ENCODE data around the gene EXOC3L2. TPM values are rescaled to one million over a fixed set of nuclear protein-coding genes. Genes with fewer than 3 reads are reported as not detected.

The EXOC3L2 gene
- total RNA-seq, 2 experiments from 2014 or later = not detected

DNA sequence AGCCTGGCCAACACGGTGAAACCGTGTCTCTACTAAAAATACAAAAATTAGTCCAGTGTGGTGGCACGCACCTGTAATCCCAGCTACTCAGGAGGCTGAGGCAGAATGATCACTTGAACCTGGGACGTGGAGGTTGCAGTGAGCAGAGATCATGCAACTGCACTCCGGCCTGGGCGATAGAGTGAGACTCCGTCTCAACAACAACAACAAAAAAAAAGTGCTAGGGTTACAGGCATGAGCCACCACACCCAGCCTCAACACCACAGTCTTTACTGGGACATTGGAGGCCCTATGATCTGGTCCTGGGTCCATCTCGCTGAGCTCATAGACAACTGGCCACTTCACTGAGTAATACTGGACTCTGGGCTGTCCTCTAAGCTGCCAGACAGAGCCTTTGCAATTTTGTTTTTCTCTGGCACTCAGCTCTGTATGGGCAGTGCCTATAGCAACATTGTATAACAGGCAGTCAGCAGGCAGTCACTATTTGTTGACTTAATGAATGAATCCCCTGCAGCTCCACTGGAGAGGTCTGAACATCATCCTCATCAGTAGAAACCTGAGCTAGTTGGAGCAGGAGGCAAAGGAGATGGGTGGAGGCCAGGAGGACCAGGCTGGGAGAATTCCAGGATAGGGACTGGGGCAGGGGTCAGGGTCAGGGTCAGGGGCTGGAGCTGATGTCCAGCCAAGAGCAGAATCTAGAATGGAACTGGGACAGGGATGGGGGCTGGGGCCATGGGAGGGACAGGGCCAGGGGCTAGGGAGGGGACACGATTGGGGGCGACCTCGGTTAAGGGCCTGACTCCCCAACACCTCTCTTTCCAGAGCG is 58.5 kb downstream of the EXOC3L2 start:
- peaks cover 2% of the 10 kb centered on the region for H3K27me3 Mint-ChIP-seq (ENCODE audit: low read depth)
- ChIA-PET CTCF (interaction anchor here (0.6 to 2.1 kb wide), 10 partner anchors 8 to 198 kb away, joined by 3 to 9 read pairs (median 4); partner anchors contain the start of genes BLOC1S3 and NKPD1), POLR2A (interaction anchor here (0.7 kb wide), 1 partner anchor 19 kb away, joined by 5 read pairs; no protein-coding TSS in a partner anchor)
- H3K27ac Mint-ChIP-seq = peak overlapping the region; percentile 6
- no peak for ATAC-seq
- no peak overlapping the region for H3K4me3 Mint-ChIP-seq
- no peaks in the 10 kb centered on the region for H3K9me3 Mint-ChIP-seq (ENCODE audit: insufficient read depth)
- peaks cover 6% of the 10 kb centered on the region for H3K4me1 Mint-ChIP-seq (ENCODE audit: low read depth)
- H3K36me3 Mint-ChIP-seq (ENCODE audit: low read depth) = peaks cover 2% of the 10 kb centered on the region
- no peak for DNase-seq

GRCh38 chr19:45184115-45184514 is 61.1 kb downstream of the EXOC3L2 start:
- Mint-ChIP-seq H3K9me3 (ENCODE audit: insufficient read depth) (no peaks in the 10 kb centered on the region), H3K36me3 (ENCODE audit: low read depth) (peaks cover 14% of the 10 kb centered on the region), H3K27ac (no peak overlapping the region), H3K4me3 (no peak overlapping the region), H3K27me3 (ENCODE audit: low read depth) (no peaks in the 10 kb centered on the region), H3K4me1 (ENCODE audit: low read depth) (peaks cover 23% of the 10 kb centered on the region)
- POLR2A ChIA-PET = no interaction called here
- DNase-seq (no peak), ATAC-seq (no peak)
- CTCF ChIA-PET = interaction anchor here (1.0 kb wide), 1 partner anchor 81 kb away, joined by 3 read pairs; no protein-coding TSS in a partner anchor

DNA sequence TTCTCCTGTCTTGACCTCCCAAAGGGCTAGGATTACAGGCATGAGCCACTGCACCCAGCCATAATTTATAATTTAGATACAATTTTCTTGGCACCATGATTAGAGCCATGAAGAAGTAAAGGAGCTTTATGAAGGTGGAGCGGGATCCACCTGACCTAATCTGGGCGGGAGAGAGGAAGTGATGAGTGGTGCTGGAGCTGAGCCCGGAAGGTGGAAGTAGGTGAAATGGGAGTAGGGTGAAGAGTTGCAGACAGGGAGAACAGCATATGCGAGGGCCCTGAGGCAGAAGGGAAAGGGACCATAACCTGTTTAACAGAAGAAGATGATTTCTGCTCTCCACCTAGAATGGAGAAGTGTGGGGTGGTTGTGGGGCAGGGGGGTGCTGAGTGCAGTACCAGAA is 62.4 kb downstream of the EXOC3L2 start:
- Mint-ChIP-seq H3K9me3 (ENCODE audit: insufficient read depth) (no peaks in the 10 kb centered on the region), H3K4me3 (no peak overlapping the region), H3K4me1 (ENCODE audit: low read depth) (peaks cover 23% of the 10 kb centered on the region), H3K27me3 (ENCODE audit: low read depth) (no peaks in the 10 kb centered on the region), H3K27ac (no peak overlapping the region), H3K36me3 (ENCODE audit: low read depth) (peaks cover 14% of the 10 kb centered on the region)
- CTCF ChIA-PET = interaction anchor here (1.1 to 1.5 kb wide), 2 partner anchors 18 to 103 kb away, joined by 4 read pairs; partner anchors contain the start of gene GEMIN7
- DNase-seq (no peak), ATAC-seq (no peak)
- POLR2A ChIA-PET = interaction anchor here (1.0 kb wide), 1 partner anchor 11 kb away, joined by 4 read pairs; no protein-coding TSS in a partner anchor

DNA sequence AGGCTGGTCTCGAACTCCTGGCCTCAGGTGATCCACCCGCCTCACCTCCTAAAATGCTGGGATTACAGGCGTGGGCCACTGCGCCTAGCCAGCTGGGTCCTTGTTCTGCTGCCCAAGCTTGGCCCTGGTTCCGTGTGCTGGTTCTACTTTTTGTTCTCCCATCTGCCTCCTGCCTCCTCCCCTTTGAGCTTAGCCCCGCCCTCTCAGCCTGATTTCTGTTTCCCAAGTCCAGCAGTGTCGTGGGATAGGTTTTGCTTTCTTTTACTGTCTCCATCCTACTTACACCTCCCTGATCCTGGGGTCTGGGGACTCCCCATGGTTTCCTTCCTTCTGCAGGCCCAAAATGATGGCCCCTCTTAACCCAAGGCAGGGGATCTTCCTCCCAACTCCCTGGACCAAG is 64.3 kb downstream of the EXOC3L2 start:
- Mint-ChIP-seq H3K4me1 (ENCODE audit: low read depth) (peaks cover 25% of the 10 kb centered on the region), H3K27ac (no peak overlapping the region), H3K9me3 (ENCODE audit: insufficient read depth) (no peaks in the 10 kb centered on the region), H3K27me3 (ENCODE audit: low read depth) (no peaks in the 10 kb centered on the region), H3K4me3 (peak overlapping the region; percentile 75), H3K36me3 (ENCODE audit: low read depth) (peaks cover 14% of the 10 kb centered on the region)
- CTCF ChIA-PET = interaction anchor here (1.2 kb wide), 1 partner anchor 121 kb away, joined by 4 read pairs; no protein-coding TSS in a partner anchor
- DNase-seq (no peak), ATAC-seq (no peak)
- POLR2A ChIA-PET = no interaction called here

GRCh38 chr19:45179892-45180370 is 65.3 kb downstream of the EXOC3L2 start:
- peaks cover 31% of the 10 kb centered on the region for H3K4me1 Mint-ChIP-seq (ENCODE audit: low read depth)
- H3K9me3 Mint-ChIP-seq (ENCODE audit: insufficient read depth) = no peaks in the 10 kb centered on the region
- peak overlapping the region; percentile 75 for H3K4me3 Mint-ChIP-seq
- peak overlapping the region; percentile 52 for H3K27ac Mint-ChIP-seq
- peaks cover 14% of the 10 kb centered on the region for H3K36me3 Mint-ChIP-seq (ENCODE audit: low read depth)
- DNase-seq (no peak), ATAC-seq (no peak)
- ChIA-PET POLR2A (interaction anchor here (1.2 to 2.8 kb wide), 3 partner anchors 14 to 87 kb away, joined by 4 to 24 read pairs (median 11); partner anchors contain the start of genes NKPD1 and PPP1R37), CTCF (interaction anchor here (0.6 to 3.0 kb wide), 7 partner anchors 8 to 260 kb away, joined by 3 to 13 read pairs (median 4); partner anchors contain the start of gene PPP1R37)
- no peaks in the 10 kb centered on the region for H3K27me3 Mint-ChIP-seq (ENCODE audit: low read depth)

GRCh38 chr19:45179072-45179891 is 65.9 kb downstream of the EXOC3L2 start:
- Mint-ChIP-seq H3K4me3 (peak overlapping the region; percentile 85), H3K27ac (peak overlapping the region; percentile 93), H3K36me3 (ENCODE audit: low read depth) (peaks cover 14% of the 10 kb centered on the region), H3K9me3 (ENCODE audit: insufficient read depth) (no peaks in the 10 kb centered on the region), H3K27me3 (ENCODE audit: low read depth) (no peaks in the 10 kb centered on the region), H3K4me1 (ENCODE audit: low read depth) (peaks cover 30% of the 10 kb centered on the region)
- ChIA-PET POLR2A (interaction anchor here (0.9 to 2.8 kb wide), 7 partner anchors 13 to 177 kb away, joined by 3 to 24 read pairs (median 3); partner anchors contain the start of genes NKPD1 and PPP1R37), CTCF (interaction anchor here (0.7 to 3.0 kb wide), 16 partner anchors 8 to 456 kb away, joined by 3 to 13 read pairs (median 6); partner anchors contain the start of genes GEMIN7 and PPP1R37)
- no peak for ATAC-seq
- peak; percentile 53 for DNase-seq

GRCh38 chr19:45178262-45179071 is 66.7 kb downstream of the EXOC3L2 start, which contains the start of gene BLOC1S3:
Gene BLOC1S3 (plus strand): TSS chr19:45178784. CDS start chr19:45179297, 513 bp downstream.
- H3K4me3 Mint-ChIP-seq = peak within 1 kb of the TSS; percentile 85
- ChIA-PET CTCF (interaction anchor here (0.9 to 3.0 kb wide), 16 partner anchors 8 to 455 kb away, joined by 3 to 13 read pairs (median 6); partner anchors contain the start of genes GEMIN7 and PPP1R37), POLR2A (interaction anchor here (0.6 to 2.8 kb wide), 11 partner anchors 9 to 177 kb away, joined by 3 to 24 read pairs (median 4); partner anchors contain the start of genes NKPD1 and PPP1R37)
- peaks cover 14% of the 10 kb centered on the region for H3K36me3 Mint-ChIP-seq (ENCODE audit: low read depth)
- DNase-seq (peak; percentile 100), ATAC-seq (peak; percentile 91)
- H3K27ac Mint-ChIP-seq = peak within 1 kb of the TSS; percentile 93
- no peaks in the 10 kb centered on the region for H3K9me3 Mint-ChIP-seq (ENCODE audit: insufficient read depth)
- H3K27me3 Mint-ChIP-seq (ENCODE audit: low read depth) = no peaks in the 10 kb centered on the region
- H3K4me1 Mint-ChIP-seq (ENCODE audit: low read depth) = peaks cover 38% of the 10 kb centered on the region

- CTCF ChIA-PET = interaction anchor here (0.9 to 3.0 kb wide), 14 partner anchors 10 to 454 kb away, joined by 3 to 13 read pairs (median 6); partner anchors contain the start of genes GEMIN7 and PPP1R37
- POLR2A ChIA-PET = interaction anchor here (0.6 to 2.8 kb wide), 9 partner anchors 8 to 176 kb away, joined by 3 to 24 read pairs (median 4); partner anchors contain the start of gene NKPD1
- H3K4me3 Mint-ChIP-seq = peak within 1 kb of the TSS; percentile 85
- H3K27ac Mint-ChIP-seq = peak within 1 kb of the TSS; percentile 93
- H3K9me3 Mint-ChIP-seq (ENCODE audit: insufficient read depth) = no peaks in the 10 kb centered on the region
- peaks cover 14% of the 10 kb centered on the region for H3K36me3 Mint-ChIP-seq (ENCODE audit: low read depth)
- DNase-seq (no peak), ATAC-seq (peak; percentile 7)
- no peaks in the 10 kb centered on the region for H3K27me3 Mint-ChIP-seq (ENCODE audit: low read depth)
- H3K4me1 Mint-ChIP-seq (ENCODE audit: low read depth) = peaks cover 44% of the 10 kb centered on the region
These were observed 67.4 kb downstream of the EXOC3L2 start, which contains the start of gene TRAPPC6A for GRCh38 chr19:45177817-45178261. Gene TRAPPC6A (minus strand): TSS chr19:45178237. CDS start chr19:45178218, 19 bp downstream.

- Mint-ChIP-seq H3K36me3 (ENCODE audit: low read depth) (peaks cover 5% of the 10 kb centered on the region), H3K9me3 (ENCODE audit: insufficient read depth) (no peaks in the 10 kb centered on the region), H3K27me3 (ENCODE audit: low read depth) (no peaks in the 10 kb centered on the region), H3K4me1 (ENCODE audit: low read depth) (peaks cover 52% of the 10 kb centered on the region), H3K4me3 (peak overlapping the region; percentile 18), H3K27ac (peak overlapping the region; percentile 18)
- CTCF ChIA-PET = no interaction called here
- POLR2A ChIA-PET = no interaction called here
- DNase-seq (peak; percentile 18), ATAC-seq (no peak)
These were observed 69.5 kb downstream of the EXOC3L2 start for GRCh38 chr19:45175515-45176345.

DNA sequence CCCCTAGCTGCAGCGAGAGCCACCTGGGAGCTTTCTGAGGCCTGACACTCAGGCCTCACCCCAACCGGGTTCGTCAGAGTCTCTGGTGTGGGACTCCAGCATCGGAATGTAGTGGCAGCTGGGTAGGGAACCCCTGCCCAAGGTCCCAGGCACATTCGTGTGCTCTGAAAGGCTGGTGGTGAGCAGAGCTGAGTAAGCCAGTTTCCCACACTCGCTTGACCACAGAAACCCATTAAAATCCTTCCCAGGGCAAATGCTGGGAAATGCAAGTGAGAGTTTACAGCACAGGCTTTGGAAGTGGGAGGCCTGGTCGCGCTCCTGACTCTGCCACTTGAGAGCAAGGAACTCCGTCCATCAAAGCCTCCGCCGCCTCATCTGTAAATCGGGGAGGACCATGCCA is 71.4 kb downstream of the EXOC3L2 start:
- Mint-ChIP-seq H3K4me1 (ENCODE audit: low read depth) (peaks cover 63% of the 10 kb centered on the region), H3K9me3 (ENCODE audit: insufficient read depth) (no peaks in the 10 kb centered on the region), H3K36me3 (ENCODE audit: low read depth) (no peaks in the 10 kb centered on the region), H3K27ac (peak overlapping the region; percentile 69), H3K27me3 (ENCODE audit: low read depth) (no peaks in the 10 kb centered on the region), H3K4me3 (no peak overlapping the region)
- ChIA-PET CTCF (no interaction called here), POLR2A (no interaction called here)
- ATAC-seq (no peak), DNase-seq (no peak)

All from activated CD8-positive, alpha-beta T cell treated with anti-CD3 and anti-CD28 coated beads, Interleukin-2, amount 10 ng/mL, durations not matched to agents 7 days and 5 days (primary cell).